Measurements from ENCODE around the gene SCARF1.
A peak's percentile ranks its signal among the peaks of the same experiment; 100 is the strongest.
"Not testable (repeated sequence)": the region's sequence is repeated elsewhere in the genome, so short reads cannot be mapped to it uniquely, and the experiment has no call there.

SCARF1 gene

GRCh38 chr17:1653735-1654134 is 8.2 kb upstream of the SCARF1 start:
- no peak for DNase-seq (ENCODE audit: low spot score)
- no peak for TF ChIP-seq CTCF (IDR thresholded peaks at IDR 0.05; ENCODE audit: extremely low read depth, insufficient read depth, missing control alignments)
- in situ Hi-C loops (cut with MboI; ENCODE audit: low pct_unique_long_range_greater_than_20kb, low sequenced_read_pairs, unreplicated experiment): no loop called here

- DNase-seq (ENCODE audit: low spot score); in situ Hi-C loops (cut with MboI; ENCODE audit: low pct_unique_long_range_greater_than_20kb, low sequenced_read_pairs, unreplicated experiment): not testable (repeated sequence)
Measured at GRCh38 chr17:1652794-1653193, 7.3 kb upstream of the SCARF1 start.

- in situ Hi-C loops (cut with MboI; ENCODE audit: low pct_unique_long_range_greater_than_20kb, low sequenced_read_pairs, unreplicated experiment): no loop called here
- DNase-seq (ENCODE audit: low spot score): no peak
- no peak for TF ChIP-seq CTCF (IDR thresholded peaks at IDR 0.05; ENCODE audit: extremely low read depth, insufficient read depth, missing control alignments)
Measured at GRCh38 chr17:1651559-1651844, 6.0 kb upstream of the SCARF1 start.

GRCh38 chr17:1650731-1651558 is 5.4 kb upstream of the SCARF1 start:
- in situ Hi-C loops (cut with MboI; ENCODE audit: low pct_unique_long_range_greater_than_20kb, low sequenced_read_pairs, unreplicated experiment): no loop called here
- no peak for DNase-seq (ENCODE audit: low spot score)
- TF ChIP-seq CTCF (IDR thresholded peaks at IDR 0.05; ENCODE audit: extremely low read depth, insufficient read depth, missing control alignments): no peak

GRCh38 chr17:1649844-1650501 is 4.4 kb upstream of the SCARF1 start, which contains the start of gene RILP:
RILP (minus strand) TSS chr17:1649866; CDS start chr17:1649804, 62 bp downstream.
- TF ChIP-seq CTCF (IDR thresholded peaks at IDR 0.05; ENCODE audit: extremely low read depth, insufficient read depth, missing control alignments): no peak
- in situ Hi-C loops (cut with MboI; ENCODE audit: low pct_unique_long_range_greater_than_20kb, low sequenced_read_pairs, unreplicated experiment): no loop called here
- no peak for DNase-seq (ENCODE audit: low spot score)

GRCh38 chr17:1648963-1649843 is 3.7 kb upstream of the SCARF1 start:
- in situ Hi-C loops (cut with MboI; ENCODE audit: low pct_unique_long_range_greater_than_20kb, low sequenced_read_pairs, unreplicated experiment): no loop called here
- TF ChIP-seq CTCF (IDR thresholded peaks at IDR 0.05; ENCODE audit: extremely low read depth, insufficient read depth, missing control alignments): peak; percentile 100
- peak; percentile 99 for DNase-seq (ENCODE audit: low spot score)

Measured in GM13977 (cell line).